ENCODE measurements around the gene CD58.

Gene CD58

GRCh38 chr1:116490588-116490987, 80.2 kb downstream of the CD58 start:
- Mint-ChIP-seq H3K27ac (no peak overlapping the region), H3K36me3 (ENCODE audit: low read depth) (no peaks in the 10 kb centered on the region), H3K4me1 (peaks cover 32% of the 10 kb centered on the region), H3K9me3 (no peaks in the 10 kb centered on the region), H3K4me3 (no peak overlapping the region), H3K27me3 (ENCODE audit: low read depth, poor library complexity) (peaks cover 6% of the 10 kb centered on the region)
- DNase-seq, result no peak
- no peak for TF ChIP-seq CTCF (IDR thresholded peaks at IDR 0.05)

- H3K27me3 Mint-ChIP-seq (ENCODE audit: low read depth, poor library complexity), result peaks cover 6% of the 10 kb centered on the region
- no peaks in the 10 kb centered on the region for H3K36me3 Mint-ChIP-seq (ENCODE audit: low read depth)
- no peak for DNase-seq
- no peak overlapping the region for H3K4me3 Mint-ChIP-seq
- H3K4me1 Mint-ChIP-seq, result peaks cover 21% of the 10 kb centered on the region
- H3K27ac Mint-ChIP-seq, result no peak overlapping the region
- no peaks in the 10 kb centered on the region for H3K9me3 Mint-ChIP-seq
- TF ChIP-seq CTCF (IDR thresholded peaks at IDR 0.05), result no peak
Observed at GRCh38 chr1:116489231-116489697, 81.6 kb downstream of the CD58 start.

- Mint-ChIP-seq H3K27ac (no peak overlapping the region), H3K36me3 (ENCODE audit: low read depth) (no peaks in the 10 kb centered on the region), H3K9me3 (no peaks in the 10 kb centered on the region), H3K4me1 (peaks cover 15% of the 10 kb centered on the region), H3K27me3 (ENCODE audit: low read depth, poor library complexity) (peaks cover 6% of the 10 kb centered on the region), H3K4me3 (no peak overlapping the region)
- TF ChIP-seq CTCF (IDR thresholded peaks at IDR 0.05), result no peak
- DNase-seq, result no peak
Observed at GRCh38 chr1:116488071-116488470, 82.8 kb downstream of the CD58 start.

- H3K4me1 Mint-ChIP-seq, result peaks cover 10% of the 10 kb centered on the region
Observed at GRCh38 chr1:116487583-116487982, 83.2 kb downstream of the CD58 start.

DNA sequence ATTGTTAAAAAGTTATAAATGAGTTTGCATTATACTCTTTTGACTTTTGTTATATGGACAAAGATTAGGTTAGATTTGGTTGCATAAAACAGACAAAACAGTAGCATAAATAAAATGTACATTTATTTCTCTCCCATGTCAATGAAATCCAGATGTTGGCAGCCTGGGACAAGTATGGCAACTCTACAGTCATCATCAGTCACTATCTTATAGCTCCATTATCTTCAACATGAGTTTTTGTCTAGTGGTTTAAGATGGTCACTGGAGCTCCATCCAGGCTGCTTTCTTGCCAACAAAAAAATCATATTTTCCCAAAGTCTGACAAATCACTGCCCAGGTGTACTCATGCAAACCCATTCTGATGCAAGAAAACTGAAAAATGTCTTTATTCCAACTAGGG, 83.8 kb downstream of the CD58 start:
- peaks cover 6% of the 10 kb centered on the region for H3K27me3 Mint-ChIP-seq (ENCODE audit: low read depth, poor library complexity)
- no peak overlapping the region for H3K4me3 Mint-ChIP-seq
- peaks cover 4% of the 10 kb centered on the region for H3K4me1 Mint-ChIP-seq
- H3K27ac Mint-ChIP-seq, result no peak overlapping the region
- no peaks in the 10 kb centered on the region for H3K36me3 Mint-ChIP-seq (ENCODE audit: low read depth)
- no peak for TF ChIP-seq CTCF (IDR thresholded peaks at IDR 0.05)
- DNase-seq, result no peak
- no peaks in the 10 kb centered on the region for H3K9me3 Mint-ChIP-seq

More at GRCh38 chr1:116487583-116487982, 83.2 kb downstream of the CD58 start:
- no peak for DNase-seq
- Mint-ChIP-seq H3K9me3 (no peaks in the 10 kb centered on the region), H3K36me3 (ENCODE audit: low read depth) (no peaks in the 10 kb centered on the region), H3K27me3 (ENCODE audit: low read depth, poor library complexity) (peaks cover 6% of the 10 kb centered on the region), H3K4me3 (no peak overlapping the region), H3K27ac (no peak overlapping the region)
- no peak for TF ChIP-seq CTCF (IDR thresholded peaks at IDR 0.05)

GRCh38 chr1:116486424-116486823, 84.4 kb downstream of the CD58 start:
- Mint-ChIP-seq H3K4me3 (no peak overlapping the region), H3K27ac (no peak overlapping the region), H3K4me1 (no peaks in the 10 kb centered on the region), H3K36me3 (ENCODE audit: low read depth) (no peaks in the 10 kb centered on the region), H3K9me3 (no peaks in the 10 kb centered on the region), H3K27me3 (ENCODE audit: low read depth, poor library complexity) (peaks cover 6% of the 10 kb centered on the region)
- no peak for DNase-seq
- TF ChIP-seq CTCF (IDR thresholded peaks at IDR 0.05), result no peak
